ENCODE data around the gene SEMA3E.

GRCh38 chr7:83362871-83363550 is 285.9 kb downstream of the SEMA3E start:
- TF ChIP-seq EZH2 (IDR thresholded peaks at IDR 0.05; ENCODE audit: insufficient read depth, low read length) (no peak), CTCF (IDR thresholded peaks at IDR 0.05; ENCODE audit: insufficient read depth, low read depth, low read length) (no peak)

Measured in astrocyte (in vitro differentiated cells and primary cell).